Measurements from ENCODE around the gene OCRL. TPM values are rescaled to one million over a fixed set of nuclear protein-coding genes. Genes with fewer than 3 reads are reported as not detected.

OCRL gene
- total RNA-seq, 1 experiment from 2014 or later, result 53.7 TPM

DNA sequence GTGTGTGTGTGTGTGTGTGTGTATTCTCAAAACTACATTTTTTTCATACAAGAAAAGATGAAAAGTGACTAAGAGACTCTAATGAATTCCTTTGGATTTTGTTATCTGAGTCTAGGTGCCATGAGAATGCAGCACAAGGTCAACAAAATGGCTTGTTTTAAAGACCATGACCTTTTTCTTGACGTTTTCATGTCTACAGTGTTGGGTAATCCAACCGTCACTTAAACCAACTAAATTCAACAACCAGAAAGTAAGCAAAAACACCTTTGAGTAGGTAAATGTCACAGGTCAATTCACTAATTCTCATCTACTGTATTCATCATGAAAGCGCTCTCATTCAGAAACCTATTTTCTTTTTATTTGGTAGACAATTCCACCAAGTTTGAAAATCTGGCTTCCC, 19.9 kb upstream of the OCRL start:
- POLR2A ChIA-PET, result no interaction called here
- CTCF ChIA-PET, result no interaction called here
- in situ Hi-C loops (cut with HindIII; ENCODE audit: low pct_unique_long_range_greater_than_20kb, low sequenced_read_pairs), result no loop called here

DNA sequence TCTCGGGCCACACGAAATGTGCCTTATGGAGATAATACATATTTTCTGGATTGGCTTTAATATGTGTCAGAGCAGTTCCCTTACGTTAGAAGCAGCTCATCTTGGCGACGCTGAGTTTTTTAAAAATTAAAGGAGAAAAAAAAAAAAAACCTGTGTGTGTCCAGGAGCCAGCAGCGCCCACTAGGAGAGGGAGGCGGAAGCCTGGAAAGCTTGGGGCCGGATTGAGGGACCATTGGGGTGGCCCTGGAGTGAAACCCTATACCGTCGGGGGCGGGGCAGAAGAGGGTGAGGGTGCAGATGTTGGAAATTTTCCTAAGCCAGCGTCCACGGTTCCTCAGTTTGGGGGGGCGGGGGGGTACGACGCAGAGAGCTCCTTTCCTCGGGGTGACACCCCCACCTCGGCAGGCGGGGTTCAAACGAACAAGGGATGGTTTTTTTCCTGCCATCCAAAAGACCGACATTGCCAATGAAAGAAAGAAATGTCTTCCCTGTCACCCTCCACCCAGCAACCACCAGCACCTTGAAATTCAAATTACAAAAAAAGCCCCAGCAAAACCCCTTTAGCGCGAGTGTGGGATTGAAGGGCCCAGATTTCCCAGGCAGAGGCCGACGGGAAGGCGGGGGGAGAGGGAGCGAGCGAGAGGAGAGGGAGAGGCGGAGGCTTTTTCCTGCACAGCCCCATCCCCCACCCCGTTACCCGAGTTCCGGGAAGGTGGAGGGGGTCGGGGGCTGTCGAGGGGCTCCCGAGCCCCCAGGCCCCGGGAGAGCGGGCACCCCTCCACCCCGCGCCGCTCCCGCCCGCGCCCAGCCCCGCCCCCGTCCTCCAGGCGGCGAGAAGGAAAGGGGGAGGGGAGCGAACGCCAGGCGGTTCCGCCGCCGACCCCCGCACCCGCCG, 17.6 kb upstream of the OCRL start:
- CTCF ChIA-PET, result interaction anchor here (0.6 to 0.7 kb wide), 2 partner anchors 538 to 1095 kb away, joined by 3 read pairs; no protein-coding TSS in a partner anchor
- peak overlapping the region; percentile 83 to 97 for H3K4me3 ChIP-seq (ENCODE audit: low read depth in 2 of 2, low read length in 2 of 2)
- ATAC-seq (peak; percentile 84), DNase-seq (ENCODE audit: low read depth, low spot score) (no peak)
- H3K27ac ChIP-seq (ENCODE audit: low read length), result peak overlapping the region; percentile 91
- POLR2A ChIA-PET, result no interaction called here
- no TSS peak for BruUV-seq (replicated peaks)
- intact Hi-C loops (cut with micrococcal nuclease; ENCODE audit: unreplicated experiment), result no loop called here
- H3K36me3 ChIP-seq (ENCODE audit: control insufficient read depth, insufficient read depth, low read length), result peaks cover 4% of the 10 kb centered on the region; the same call in 1 of the 2 replicates
- H3K9me3 ChIP-seq (ENCODE audit: control insufficient read depth, insufficient read depth, low read depth, low read length), result no peaks in the 10 kb centered on the region
- TF ChIP-seq, protein P1, sequence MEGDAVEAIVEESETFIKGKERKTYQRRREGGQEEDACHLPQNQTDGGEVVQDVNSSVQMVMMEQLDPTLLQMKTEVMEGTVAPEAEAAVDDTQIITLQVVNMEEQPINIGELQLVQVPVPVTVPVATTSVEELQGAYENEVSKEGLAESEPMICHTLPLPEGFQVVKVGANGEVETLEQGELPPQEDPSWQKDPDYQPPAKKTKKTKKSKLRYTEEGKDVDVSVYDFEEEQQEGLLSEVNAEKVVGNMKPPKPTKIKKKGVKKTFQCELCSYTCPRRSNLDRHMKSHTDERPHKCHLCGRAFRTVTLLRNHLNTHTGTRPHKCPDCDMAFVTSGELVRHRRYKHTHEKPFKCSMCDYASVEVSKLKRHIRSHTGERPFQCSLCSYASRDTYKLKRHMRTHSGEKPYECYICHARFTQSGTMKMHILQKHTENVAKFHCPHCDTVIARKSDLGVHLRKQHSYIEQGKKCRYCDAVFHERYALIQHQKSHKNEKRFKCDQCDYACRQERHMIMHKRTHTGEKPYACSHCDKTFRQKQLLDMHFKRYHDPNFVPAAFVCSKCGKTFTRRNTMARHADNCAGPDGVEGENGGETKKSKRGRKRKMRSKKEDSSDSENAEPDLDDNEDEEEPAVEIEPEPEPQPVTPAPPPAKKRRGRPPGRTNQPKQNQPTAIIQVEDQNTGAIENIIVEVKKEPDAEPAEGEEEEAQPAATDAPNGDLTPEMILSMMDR (IDR thresholded peaks at IDR 0.05), result peak; percentile 38
- no peak for TF ChIP-seq POLR2AphosphoS5 (IDR thresholded peaks at IDR 0.05; ENCODE audit: low read depth, low read length)
- TF ChIP-seq TCF7L2 (IDR thresholded peaks at IDR 0.05; ENCODE audit: low read depth, low read length), result no peak
- TF ChIP-seq SIN3A (IDR thresholded peaks at IDR 0.05; ENCODE audit: borderline replicate concordance, insufficient read depth, low read depth, low read length), result 0 out of 2 replicates have a peak, but pooled peaks have one; percentile 24
- TF ChIP-seq, protein P2, sequence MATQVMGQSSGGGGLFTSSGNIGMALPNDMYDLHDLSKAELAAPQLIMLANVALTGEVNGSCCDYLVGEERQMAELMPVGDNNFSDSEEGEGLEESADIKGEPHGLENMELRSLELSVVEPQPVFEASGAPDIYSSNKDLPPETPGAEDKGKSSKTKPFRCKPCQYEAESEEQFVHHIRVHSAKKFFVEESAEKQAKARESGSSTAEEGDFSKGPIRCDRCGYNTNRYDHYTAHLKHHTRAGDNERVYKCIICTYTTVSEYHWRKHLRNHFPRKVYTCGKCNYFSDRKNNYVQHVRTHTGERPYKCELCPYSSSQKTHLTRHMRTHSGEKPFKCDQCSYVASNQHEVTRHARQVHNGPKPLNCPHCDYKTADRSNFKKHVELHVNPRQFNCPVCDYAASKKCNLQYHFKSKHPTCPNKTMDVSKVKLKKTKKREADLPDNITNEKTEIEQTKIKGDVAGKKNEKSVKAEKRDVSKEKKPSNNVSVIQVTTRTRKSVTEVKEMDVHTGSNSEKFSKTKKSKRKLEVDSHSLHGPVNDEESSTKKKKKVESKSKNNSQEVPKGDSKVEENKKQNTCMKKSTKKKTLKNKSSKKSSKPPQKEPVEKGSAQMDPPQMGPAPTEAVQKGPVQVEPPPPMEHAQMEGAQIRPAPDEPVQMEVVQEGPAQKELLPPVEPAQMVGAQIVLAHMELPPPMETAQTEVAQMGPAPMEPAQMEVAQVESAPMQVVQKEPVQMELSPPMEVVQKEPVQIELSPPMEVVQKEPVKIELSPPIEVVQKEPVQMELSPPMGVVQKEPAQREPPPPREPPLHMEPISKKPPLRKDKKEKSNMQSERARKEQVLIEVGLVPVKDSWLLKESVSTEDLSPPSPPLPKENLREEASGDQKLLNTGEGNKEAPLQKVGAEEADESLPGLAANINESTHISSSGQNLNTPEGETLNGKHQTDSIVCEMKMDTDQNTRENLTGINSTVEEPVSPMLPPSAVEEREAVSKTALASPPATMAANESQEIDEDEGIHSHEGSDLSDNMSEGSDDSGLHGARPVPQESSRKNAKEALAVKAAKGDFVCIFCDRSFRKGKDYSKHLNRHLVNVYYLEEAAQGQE (IDR thresholded peaks at IDR 0.05; ENCODE audit: insufficient read depth in 1 of 2, low read depth in 2 of 2, low read length in 1 of 2), result no peak
- in situ Hi-C loops (cut with HindIII; ENCODE audit: low pct_unique_long_range_greater_than_20kb, low sequenced_read_pairs), result no loop called here
- H3K4me1 ChIP-seq (ENCODE audit: control insufficient read depth, insufficient read depth, low read length), result peaks cover 17% of the 10 kb centered on the region
- no peaks in the 10 kb centered on the region for H3K27me3 ChIP-seq (ENCODE audit: control insufficient read depth, insufficient read depth, low read length)

More for the DNA sequence above, 19.9 kb upstream of the OCRL start:
- no peak overlapping the region for H3K4me3 ChIP-seq (ENCODE audit: low read depth in 2 of 2, low read length in 2 of 2)
- intact Hi-C loops (cut with micrococcal nuclease; ENCODE audit: unreplicated experiment), result no loop called here
- H3K27ac ChIP-seq (ENCODE audit: low read length), result peak overlapping the region; percentile 41; the same call in 1 of the 2 replicates
- H3K27me3 ChIP-seq (ENCODE audit: control insufficient read depth, insufficient read depth, low read length), result no peaks in the 10 kb centered on the region
- BruUV-seq (replicated peaks), result no TSS peak
- peaks cover 9% of the 10 kb centered on the region; the same call in 1 of the 2 replicates for H3K36me3 ChIP-seq (ENCODE audit: control insufficient read depth, insufficient read depth, low read length)
- ATAC-seq (no peak), DNase-seq (ENCODE audit: low read depth, low spot score) (no peak)
- H3K4me1 ChIP-seq (ENCODE audit: control insufficient read depth, insufficient read depth, low read length), result peaks cover 17% of the 10 kb centered on the region
- no peaks in the 10 kb centered on the region for H3K9me3 ChIP-seq (ENCODE audit: control insufficient read depth, insufficient read depth, low read depth, low read length)
- TF ChIP-seq, protein P1 (IDR thresholded peaks at IDR 0.05), result no peak
- TF ChIP-seq, protein P2 (IDR thresholded peaks at IDR 0.05; ENCODE audit: insufficient read depth in 1 of 2, low read depth in 2 of 2, low read length in 1 of 2), result no peak
- TF ChIP-seq POLR2AphosphoS5 (IDR thresholded peaks at IDR 0.05; ENCODE audit: low read depth, low read length) (no peak), SIN3A (IDR thresholded peaks at IDR 0.05; ENCODE audit: borderline replicate concordance, insufficient read depth, low read depth, low read length) (no peak), TCF7L2 (IDR thresholded peaks at IDR 0.05; ENCODE audit: low read depth, low read length) (no peak)

All from Panc1 (cell line).